GM19397 (cell line): ENCODE measurements around the gene MCCD1.
A peak's percentile ranks its signal among the peaks of the same experiment; 100 is the strongest.
"Not testable (repeated sequence)": the region's sequence is repeated elsewhere in the genome, so short reads cannot be mapped to it uniquely, and the experiment has no call there.

Source experiments
- ATAC-seq: cut with Tn5 transposase; IDR thresholded peaks from one replicate; pipeline ENCODE4 v1.9.1; 2021; ENCODE audit warnings: mild to moderate bottlenecking, moderate library complexity; ENCODE audit not compliant: unreplicated experiment

MCCD1 gene

GRCh38 chr6:31541658-31542521 lies 13.1 kb downstream of the MCCD1 start, which contains the start of gene DDX39B:
Gene DDX39B, minus strand, starts transcription at chr6:31542003. Its CDS starts 1,471 bp downstream, at chr6:31540532.
- ATAC-seq: peak; percentile 70

DNA sequence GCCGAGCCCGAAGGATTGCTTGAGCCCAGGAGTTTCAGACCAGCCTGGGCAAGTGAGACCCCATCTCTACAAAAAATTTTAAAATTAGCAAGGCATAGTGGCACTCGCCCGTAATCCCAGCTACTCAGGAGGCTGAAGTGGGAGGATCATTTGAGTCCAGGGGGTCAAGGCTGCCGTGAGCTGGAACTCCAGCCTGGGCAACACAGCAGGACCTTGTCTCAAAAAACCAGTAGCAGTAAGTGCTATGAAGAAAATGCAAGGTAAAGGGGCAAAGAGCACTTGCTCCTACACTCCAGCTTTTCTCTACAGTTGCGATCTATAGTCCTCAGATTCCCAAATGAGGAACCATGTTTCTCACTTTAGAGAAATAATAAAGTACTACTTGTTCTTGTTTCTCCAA lies 14.9 kb downstream of the MCCD1 start:
- no peak for ATAC-seq

DNA sequence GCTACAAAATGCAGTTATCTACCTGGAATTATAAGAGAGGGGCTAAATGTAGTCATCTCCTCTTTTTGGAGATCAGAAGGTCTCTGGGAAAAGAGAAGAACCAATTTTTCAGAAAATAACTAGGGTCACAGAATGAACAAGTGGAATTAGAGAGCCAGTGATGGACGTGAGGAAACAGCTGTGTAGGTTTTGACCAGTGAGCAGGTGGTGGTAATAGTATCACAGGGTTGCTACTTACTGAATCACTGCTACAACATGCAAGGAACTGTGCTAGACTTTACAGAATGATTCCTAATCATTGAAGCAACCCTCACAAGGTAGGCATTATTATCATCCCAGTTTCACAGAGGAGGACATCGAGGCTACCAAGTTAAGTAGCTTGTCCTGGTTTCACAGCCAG lies 15.9 kb downstream of the MCCD1 start:
- no peak for ATAC-seq

DNA sequence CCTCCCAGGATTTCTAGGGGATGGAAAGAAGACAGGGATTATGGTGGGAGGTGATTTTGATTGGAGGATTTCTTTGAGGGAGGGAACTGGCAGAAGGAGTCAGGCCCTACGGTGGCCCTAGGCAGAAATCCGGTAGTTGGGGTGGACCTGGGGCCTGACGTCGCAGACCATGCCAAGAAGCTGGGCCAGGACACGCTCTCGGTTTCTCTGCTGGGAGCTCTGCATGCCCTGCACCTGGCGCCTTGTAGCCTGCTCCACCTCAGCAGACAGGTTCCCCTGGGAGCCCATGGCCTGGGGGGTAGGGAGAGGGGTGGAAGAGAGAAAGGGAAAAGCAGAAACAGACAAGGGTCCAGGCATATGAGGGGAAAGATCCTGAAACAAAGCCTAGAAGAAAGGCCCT lies 16.5 kb downstream of the MCCD1 start:
- no peak for ATAC-seq

GRCh38 chr6:31546339-31546957 lies 17.7 kb downstream of the MCCD1 start, which contains the start of gene ATP6V1G2:
Gene ATP6V1G2, minus strand, starts transcription at chr6:31546608. Its CDS starts 49 bp downstream, at chr6:31546559.
- ATAC-seq: no peak

GRCh38 chr6:31546958-31547726 lies 18.4 kb downstream of the MCCD1 start, which contains the start of gene NFKBIL1:
Gene NFKBIL1, plus strand, starts transcription at chr6:31547608. Its CDS starts 87 bp downstream, at chr6:31547695.
- ATAC-seq: peak; percentile 68

DNA sequence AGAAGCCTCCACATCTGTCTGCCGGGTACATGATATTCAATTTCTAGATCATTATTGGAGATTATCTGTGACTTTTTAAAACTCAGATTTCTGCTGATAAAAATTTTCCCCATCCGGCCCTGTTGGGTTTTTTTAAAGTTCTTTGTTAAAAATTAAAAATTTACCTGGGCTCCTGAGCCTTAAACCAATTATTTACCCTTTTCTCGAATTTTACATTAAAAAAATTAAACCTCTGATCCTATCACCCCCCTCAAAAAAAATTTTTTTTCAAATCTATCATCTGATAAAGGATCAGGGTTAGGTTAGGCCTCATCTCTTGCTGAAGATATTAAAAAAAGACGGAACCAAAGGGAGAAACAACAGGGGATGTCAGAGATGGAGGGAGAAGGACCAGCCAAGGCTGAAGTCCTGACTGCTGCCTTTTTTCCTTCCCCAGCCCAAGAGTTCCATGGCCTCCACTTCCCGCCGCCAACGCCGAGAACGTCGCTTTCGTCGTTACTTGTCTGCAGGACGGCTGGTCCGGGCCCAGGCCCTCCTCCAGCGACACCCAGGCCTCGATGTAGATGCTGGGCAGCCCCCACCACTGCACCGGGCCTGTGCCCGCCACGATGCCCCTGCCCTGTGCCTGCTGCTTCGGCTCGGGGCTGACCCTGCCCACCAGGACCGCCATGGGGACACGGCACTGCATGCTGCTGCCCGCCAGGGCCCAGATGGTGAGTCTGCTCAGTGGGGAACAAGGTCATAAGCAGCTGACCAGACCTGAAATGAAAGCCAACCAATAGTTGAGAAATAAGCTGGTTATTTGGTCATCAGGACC lies 19.2 kb downstream of the MCCD1 start:
- no peak for ATAC-seq

- no peak for ATAC-seq
These were observed 19.7 kb downstream of the MCCD1 start for GRCh38 chr6:31548544-31548873.

- ATAC-seq: not testable (repeated sequence)
These were observed 22.6 kb downstream of the MCCD1 start for GRCh38 chr6:31551371-31551770.

- ATAC-seq: no peak
These were observed 27.5 kb downstream of the MCCD1 start for GRCh38 chr6:31556307-31556706.

- ATAC-seq: no peak
These were observed 28.9 kb downstream of the MCCD1 start for GRCh38 chr6:31557443-31558317.

DNA sequence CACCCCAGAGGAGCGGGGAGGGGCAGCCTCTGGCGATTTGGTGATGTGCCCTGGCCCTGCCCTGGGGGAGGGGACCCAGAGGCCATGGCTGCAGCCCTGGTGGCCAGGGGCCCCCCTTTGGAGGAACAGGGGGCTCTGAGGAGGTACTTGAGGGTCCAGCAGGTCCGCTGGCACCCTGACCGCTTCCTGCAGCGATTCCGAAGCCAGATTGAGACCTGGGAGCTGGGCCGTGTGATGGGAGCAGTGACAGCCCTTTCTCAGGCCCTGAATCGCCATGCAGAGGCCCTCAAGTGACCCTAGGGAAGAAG lies 29.5 kb downstream of the MCCD1 start:
- ATAC-seq: no peak

GRCh38 chr6:31558631-31559500 lies 30.1 kb downstream of the MCCD1 start:
- no peak for ATAC-seq

DNA sequence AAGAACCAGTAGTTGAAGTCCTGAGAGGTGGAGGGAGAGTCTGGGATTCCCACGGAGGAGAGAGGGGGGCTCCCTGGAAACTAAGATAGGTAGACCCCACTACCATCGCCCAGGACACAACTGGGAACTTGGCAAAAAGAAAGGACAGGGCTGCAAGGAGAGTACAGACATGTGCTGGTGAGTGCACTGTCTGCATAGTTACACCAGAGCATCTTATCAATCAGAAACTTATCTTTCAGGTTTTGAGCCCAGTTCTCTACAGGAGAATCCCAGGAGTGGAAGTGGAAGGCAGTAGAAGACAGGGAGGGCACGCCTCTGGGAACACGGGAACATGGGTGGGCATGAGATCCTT lies 30.8 kb downstream of the MCCD1 start:
- no peak for ATAC-seq

DNA sequence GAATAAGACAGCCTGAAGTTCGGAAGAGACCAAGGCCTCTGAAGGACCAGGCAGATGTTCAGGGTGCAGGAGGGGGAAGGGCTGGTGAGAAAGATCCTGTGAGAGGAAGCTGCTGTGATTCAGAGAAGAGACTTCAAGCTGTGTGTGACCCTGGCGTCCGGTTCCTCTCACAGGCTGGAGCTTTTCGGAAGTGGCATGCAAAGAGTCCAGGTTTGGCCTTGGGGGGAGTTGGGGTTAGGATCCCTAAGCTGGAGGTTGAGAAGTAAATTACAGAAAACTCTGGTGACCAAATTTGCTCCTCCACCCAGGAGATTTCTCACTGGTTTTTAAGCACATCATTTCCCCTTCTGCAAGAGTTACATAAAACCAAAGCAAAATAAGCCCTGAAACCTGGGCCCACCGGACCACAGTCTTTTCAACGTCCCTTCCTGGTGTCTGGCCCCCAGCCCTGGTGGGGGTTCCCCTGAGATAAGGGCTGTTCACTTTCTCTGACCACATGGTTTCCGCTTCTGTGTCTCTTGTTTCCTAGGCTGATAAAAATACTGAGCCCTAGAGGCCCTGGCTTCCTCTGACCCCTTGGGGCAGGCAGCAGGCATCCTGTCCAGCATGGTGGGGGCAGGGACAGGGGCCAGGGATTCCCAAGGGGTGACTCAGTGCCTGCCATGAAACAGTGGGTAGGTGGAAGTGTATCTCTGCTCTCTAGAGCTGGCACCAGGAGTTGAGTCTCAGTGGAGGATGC lies 31.4 kb downstream of the MCCD1 start:
- ATAC-seq: peak; percentile 72

DNA sequence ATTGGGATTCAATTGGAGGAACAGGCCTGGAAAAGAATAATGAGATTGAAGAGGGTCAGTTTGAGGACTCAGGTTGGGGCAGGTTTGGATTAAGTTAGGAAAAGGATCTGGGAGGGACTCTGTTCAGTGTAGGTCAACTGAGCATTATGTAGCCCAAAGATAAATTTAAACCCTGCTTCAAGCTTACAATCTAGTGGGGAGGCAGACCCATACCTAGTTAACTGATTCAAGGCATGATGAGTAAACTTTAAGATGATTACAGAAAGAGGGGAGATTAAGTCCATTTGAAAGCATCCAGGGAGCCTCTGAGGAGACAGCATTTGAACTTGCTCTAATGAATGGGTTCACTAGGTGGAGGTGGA lies 31.9 kb downstream of the MCCD1 start:
- no peak for ATAC-seq

DNA sequence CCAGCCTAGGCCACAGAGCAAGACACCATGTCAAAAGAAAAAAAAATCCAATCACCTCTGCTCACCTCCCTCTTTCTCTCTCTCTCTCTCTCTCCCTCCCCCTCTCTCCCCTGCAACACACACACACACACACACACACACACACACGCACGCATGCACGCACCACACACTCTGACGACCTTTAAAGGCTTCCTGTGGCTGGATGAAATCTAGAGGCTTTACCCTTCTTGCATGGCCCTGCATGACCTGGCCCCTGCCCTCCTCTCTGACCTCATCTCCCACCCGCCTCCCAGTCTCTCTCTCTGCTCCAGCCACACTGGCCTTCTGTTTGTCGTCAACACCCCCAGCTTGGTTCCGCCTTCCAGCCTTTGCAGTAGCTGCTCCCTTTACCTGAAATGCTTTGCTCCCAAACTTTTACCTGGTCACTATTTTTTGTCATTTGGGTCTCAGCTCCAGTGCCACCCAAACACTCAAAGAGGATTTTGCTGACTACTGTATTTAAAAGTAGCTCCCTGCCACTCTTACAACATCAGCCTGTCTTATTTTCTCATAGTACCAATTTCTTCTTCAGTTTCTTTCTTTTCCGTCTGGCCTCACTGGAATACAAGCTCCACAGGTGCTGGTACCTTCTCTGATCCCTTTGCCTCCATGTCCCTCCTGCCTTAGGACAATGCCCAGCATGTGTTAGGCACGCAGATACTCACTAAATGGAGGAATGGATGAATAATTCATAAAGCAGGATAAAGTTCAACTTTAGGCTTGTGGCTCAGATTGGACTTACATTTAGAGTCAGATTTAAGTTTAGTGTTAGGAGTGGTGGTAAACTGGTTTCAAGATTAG lies 39.0 kb downstream of the MCCD1 start:
- ATAC-seq: no peak
